NB4 (cell line): ENCODE measurements around the gene ANKRD37.

Experiments
- CTCF ChIP-seq: IDR thresholded peaks from one replicate; pipeline ENCODE4 v1.5.1; 2012; ENCODE audit warnings: low read depth, low read length
- POLR2A ChIP-seq: IDR thresholded peaks from 2 replicates; pipeline ENCODE4 v1.6.1; 2011; ENCODE audit warnings: mild to moderate bottlenecking; ENCODE audit not compliant: insufficient read length; ENCODE audit errors: extremely low read depth

GRCh38 chr4:185394568-185395237, 1.9 kb upstream of the ANKRD37 start:
- no peak for TF ChIP-seq CTCF
- no peak for TF ChIP-seq POLR2A
